ENCODE results near the gene GOT2. TPM values are rescaled to one million over a fixed set of nuclear protein-coding genes. Genes with fewer than 3 reads are reported as not detected.

Gene GOT2
- total and polyA plus RNA-seq, 2 donors (not counting 3 experiments of a cell fraction or from before 2014, with no cell fraction given) = 53.4 to 127 TPM

DNA sequence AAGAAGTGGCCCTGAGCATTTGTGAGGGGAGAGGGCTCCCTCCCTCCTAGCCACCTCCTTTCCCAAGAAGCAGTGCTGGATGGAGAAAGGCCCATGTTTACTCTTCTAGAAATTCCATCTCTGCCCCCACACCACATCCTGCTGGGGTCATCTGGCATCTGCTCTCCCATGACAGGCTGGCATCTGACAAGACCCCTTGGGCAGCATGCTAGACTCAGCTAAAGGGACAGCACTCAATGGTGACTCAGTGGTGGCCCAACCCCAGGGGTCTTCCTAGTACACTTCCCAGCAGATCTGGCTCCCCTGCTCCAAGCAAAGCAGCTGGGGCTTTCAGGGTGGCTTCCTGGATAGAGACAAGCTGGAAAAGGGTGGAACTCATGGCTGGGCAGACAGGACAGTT lies 63.9 kb downstream of the GOT2 start:
- dilution Hi-C loops (cut with MboI; ENCODE audit: extremely low pct_ligation_motif_present, low sequenced_read_pairs) (no loop called here), intact Hi-C loops (cut with micrococcal nuclease) (no loop called here)
- H3K9ac ChIP-seq (replicated peaks; ENCODE audit: extremely low read depth, insufficient read depth, low read length) = no peak overlapping the region
- no peaks in the 10 kb centered on the region for H3K9me1 ChIP-seq (replicated peaks; ENCODE audit: control insufficient read depth, extremely low read depth, insufficient read depth, low read length)
- H3K4me2 ChIP-seq (ENCODE audit: insufficient read depth, low read length) = no peak overlapping the region
- H3K4me3 ChIP-seq (replicated peaks in 1 of 3; ENCODE audit: insufficient read depth in 1 of 3, low read depth in 1 of 3, low read length in 3 of 3) = no peak overlapping the region
- H4K20me1 ChIP-seq (replicated peaks; ENCODE audit: control insufficient read depth, extremely low read depth, insufficient read depth, low read length) = no peaks in the 10 kb centered on the region
- no peak for TF ChIP-seq JUN (IDR thresholded peaks at IDR 0.05; ENCODE audit: borderline replicate concordance, insufficient read depth, insufficient read length, low read depth)
- TF ChIP-seq FOS (IDR thresholded peaks at IDR 0.05; ENCODE audit: borderline replicate concordance, insufficient read depth, low read length) = no peak
- no peak for TF ChIP-seq MYC (IDR thresholded peaks at IDR 0.05; ENCODE audit: low read depth, low read length)
- TF ChIP-seq, protein P1, sequence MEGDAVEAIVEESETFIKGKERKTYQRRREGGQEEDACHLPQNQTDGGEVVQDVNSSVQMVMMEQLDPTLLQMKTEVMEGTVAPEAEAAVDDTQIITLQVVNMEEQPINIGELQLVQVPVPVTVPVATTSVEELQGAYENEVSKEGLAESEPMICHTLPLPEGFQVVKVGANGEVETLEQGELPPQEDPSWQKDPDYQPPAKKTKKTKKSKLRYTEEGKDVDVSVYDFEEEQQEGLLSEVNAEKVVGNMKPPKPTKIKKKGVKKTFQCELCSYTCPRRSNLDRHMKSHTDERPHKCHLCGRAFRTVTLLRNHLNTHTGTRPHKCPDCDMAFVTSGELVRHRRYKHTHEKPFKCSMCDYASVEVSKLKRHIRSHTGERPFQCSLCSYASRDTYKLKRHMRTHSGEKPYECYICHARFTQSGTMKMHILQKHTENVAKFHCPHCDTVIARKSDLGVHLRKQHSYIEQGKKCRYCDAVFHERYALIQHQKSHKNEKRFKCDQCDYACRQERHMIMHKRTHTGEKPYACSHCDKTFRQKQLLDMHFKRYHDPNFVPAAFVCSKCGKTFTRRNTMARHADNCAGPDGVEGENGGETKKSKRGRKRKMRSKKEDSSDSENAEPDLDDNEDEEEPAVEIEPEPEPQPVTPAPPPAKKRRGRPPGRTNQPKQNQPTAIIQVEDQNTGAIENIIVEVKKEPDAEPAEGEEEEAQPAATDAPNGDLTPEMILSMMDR (IDR thresholded peaks at IDR 0.05; ENCODE audit: extremely low read depth in 1 of 2, insufficient read depth in 1 of 2, low read depth in 1 of 2, low read length in 2 of 2) = no peak
- TF ChIP-seq POLR2A (IDR thresholded peaks at IDR 0.05; ENCODE audit: low read depth, low read length) = no peak
- TF ChIP-seq GATA2 (IDR thresholded peaks at IDR 0.05; ENCODE audit: insufficient read depth, insufficient read length, low read depth, low read length) = no peak
- TF ChIP-seq, protein P2, sequence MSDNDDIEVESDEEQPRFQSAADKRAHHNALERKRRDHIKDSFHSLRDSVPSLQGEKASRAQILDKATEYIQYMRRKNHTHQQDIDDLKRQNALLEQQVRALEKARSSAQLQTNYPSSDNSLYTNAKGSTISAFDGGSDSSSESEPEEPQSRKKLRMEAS (IDR thresholded peaks at IDR 0.05; ENCODE audit: insufficient read depth, insufficient read length) = no peak
- no peak for TF ChIP-seq EZH2 (IDR thresholded peaks at IDR 0.05; ENCODE audit: borderline replicate concordance, low read depth, low read length, severe bottlenecking)
- no peak for TF ChIP-seq POLR2AphosphoS5 (IDR thresholded peaks at IDR 0.05; ENCODE audit: insufficient read depth, low read depth, low read length)
- no peaks in the 10 kb centered on the region for H3K9me3 ChIP-seq (replicated peaks; ENCODE audit: control insufficient read depth, insufficient read depth, low read length)
- no peaks in the 10 kb centered on the region for H3K27me3 ChIP-seq (ENCODE audit: control insufficient read depth in 2 of 2, insufficient read depth in 2 of 2, low read length in 2 of 2)
- H2AFZ ChIP-seq (ENCODE audit: low read depth, low read length) = no peak overlapping the region
- peaks cover 5 to 19% of the 10 kb centered on the region in 2 experiments for H3K36me3 ChIP-seq (ENCODE audit: control insufficient read depth in 2 of 2, extremely low read depth in 1 of 2, insufficient read depth in 2 of 2, low read length in 2 of 2)
- CTCF ChIA-PET = interaction anchor here (1.4 kb wide), 1 partner anchor 9 kb away, joined by 4 read pairs; no protein-coding TSS in a partner anchor
- H3K4me1 ChIP-seq (ENCODE audit: control insufficient read depth, extremely low read depth, insufficient read depth, low read length) = no peaks in the 10 kb centered on the region
- FAIRE-seq (no peak), DNase-seq (ENCODE audit: low read depth, low spot score) (no peak)
- H3K79me2 ChIP-seq (ENCODE audit: control insufficient read depth, insufficient read depth, low read length) = no peaks in the 10 kb centered on the region
- no TSS peak for BruUV-seq (replicated peaks)
- POLR2A ChIA-PET = no interaction called here
- H3K27ac ChIP-seq (ENCODE audit: insufficient read depth, low read depth, low read length) = no peak overlapping the region

Measured in endothelial cell of umbilical vein (primary cell).